Upper lobe of right lung (tissue), 1 donor: Measurements from ENCODE around the gene ALS2CL. TPM values are rescaled to one million over a fixed set of nuclear protein-coding genes. Genes with fewer than 3 reads are reported as not detected.

Source experiments
- ATAC-seq: fragments of 200-7000 bp; cut with Tn5 transposase; one replicate; pipeline ENCODE4 v1.9.1; 2020; ENCODE audit warnings: mild to moderate bottlenecking, moderate library complexity
- DNase-seq: peaks from one replicate; pipeline ENCODE4 v3.0.0-alpha.2; 2020
- H3K27ac ChIP-seq: fragments of 200-600 bp; one replicate; pipeline ENCODE4 v1.8.0; 2022
- H3K27me3 ChIP-seq: fragments of 200-600 bp; one replicate; pipeline ENCODE4 v1.8.0; 2022; ENCODE audit warnings: mild to moderate bottlenecking
- H3K36me3 ChIP-seq: fragments of 200-600 bp; one replicate; pipeline ENCODE4 v1.8.0; 2022
- H3K4me1 ChIP-seq: fragments of 200-600 bp; one replicate; pipeline ENCODE4 v1.8.0; 2022
- H3K4me3 ChIP-seq: fragments of 200-600 bp; one replicate; pipeline ENCODE4 v1.8.0; 2022; ENCODE audit warnings: mild to moderate bottlenecking
- H3K9me3 ChIP-seq: fragments of 200-600 bp; one replicate; pipeline ENCODE4 v1.8.0; 2022
- intact Hi-C: fragments of 100-400 bp; cut with DNase I; formaldehyde crosslinking; loops from one replicate; pipeline ENCODE4 v1.11.0; 2022
- total RNA-seq: library from RNA; stranded (reverse); fragmentation: NEBNext Ultra II Directional; extraction: Animal tissue kit (Norgen Biotek cat#: 25700); gene quantifications from one replicate; pipeline ENCODE4 v1.2.1, GENCODE V29; 2021
- TF ChIP-seq, protein P1 (sequence below): fragments of 200-600 bp; IDR thresholded peaks from one replicate; pipeline ENCODE4 v1.8.0; 2022; ENCODE audit warnings: antibody characterized with exemption
- donor health status: DM: no; HTN: yes; CAD: no; lungs with severe emphysema.

Gene ALS2CL
- total RNA-seq, 1 donor from 2014 or later = 64.5 TPM

DNA sequence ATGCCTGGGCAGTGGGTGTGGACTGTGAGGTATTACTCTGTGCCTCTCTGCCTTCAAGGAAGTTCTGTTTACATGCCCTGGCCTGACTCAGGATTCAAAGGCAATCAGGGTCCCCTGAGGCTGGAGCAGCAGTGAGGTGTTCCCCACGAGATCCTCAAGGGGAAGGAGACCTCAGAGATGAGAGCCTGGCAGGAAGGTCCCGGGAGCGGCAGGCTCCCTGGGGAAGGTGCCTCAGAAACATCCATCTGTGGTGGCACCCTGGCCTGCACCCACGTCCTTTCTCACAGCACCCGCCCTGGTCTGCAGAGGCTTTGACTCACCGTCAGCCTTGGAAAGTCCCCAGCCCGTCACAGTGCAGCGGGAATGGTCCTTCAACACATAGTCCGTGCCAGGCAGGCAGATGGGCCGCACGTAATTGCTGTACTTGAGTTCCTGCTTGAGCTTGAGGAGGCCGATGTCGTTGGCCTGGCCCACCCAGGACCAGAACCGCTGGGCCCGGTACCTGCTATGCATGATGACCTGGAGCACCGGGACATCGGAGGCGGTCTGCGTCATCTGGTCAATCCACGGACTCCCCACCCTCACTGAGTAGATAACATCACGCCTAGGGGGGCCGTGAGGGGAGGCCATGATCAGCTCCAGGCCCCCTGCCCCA, 20.5 kb upstream of the ALS2CL start:
- H3K4me3 ChIP-seq = no peak overlapping the region
- H3K27me3 ChIP-seq = no peaks in the 10 kb centered on the region
- H3K4me1 ChIP-seq = no peaks in the 10 kb centered on the region
- H3K27ac ChIP-seq = no peak overlapping the region
- no peaks in the 10 kb centered on the region for H3K9me3 ChIP-seq
- TF ChIP-seq, protein P1, sequence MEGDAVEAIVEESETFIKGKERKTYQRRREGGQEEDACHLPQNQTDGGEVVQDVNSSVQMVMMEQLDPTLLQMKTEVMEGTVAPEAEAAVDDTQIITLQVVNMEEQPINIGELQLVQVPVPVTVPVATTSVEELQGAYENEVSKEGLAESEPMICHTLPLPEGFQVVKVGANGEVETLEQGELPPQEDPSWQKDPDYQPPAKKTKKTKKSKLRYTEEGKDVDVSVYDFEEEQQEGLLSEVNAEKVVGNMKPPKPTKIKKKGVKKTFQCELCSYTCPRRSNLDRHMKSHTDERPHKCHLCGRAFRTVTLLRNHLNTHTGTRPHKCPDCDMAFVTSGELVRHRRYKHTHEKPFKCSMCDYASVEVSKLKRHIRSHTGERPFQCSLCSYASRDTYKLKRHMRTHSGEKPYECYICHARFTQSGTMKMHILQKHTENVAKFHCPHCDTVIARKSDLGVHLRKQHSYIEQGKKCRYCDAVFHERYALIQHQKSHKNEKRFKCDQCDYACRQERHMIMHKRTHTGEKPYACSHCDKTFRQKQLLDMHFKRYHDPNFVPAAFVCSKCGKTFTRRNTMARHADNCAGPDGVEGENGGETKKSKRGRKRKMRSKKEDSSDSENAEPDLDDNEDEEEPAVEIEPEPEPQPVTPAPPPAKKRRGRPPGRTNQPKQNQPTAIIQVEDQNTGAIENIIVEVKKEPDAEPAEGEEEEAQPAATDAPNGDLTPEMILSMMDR = no peak
- intact Hi-C loops = no loop called here
- H3K36me3 ChIP-seq = no peaks in the 10 kb centered on the region
- peak; percentile 73 for DNase-seq
- peak; percentile 59 for ATAC-seq

GRCh38 chr3:46713050-46713897, 19.8 kb upstream of the ALS2CL start:
- H3K9me3 ChIP-seq = no peaks in the 10 kb centered on the region
- no peaks in the 10 kb centered on the region for H3K27me3 ChIP-seq
- no peak overlapping the region for H3K4me3 ChIP-seq
- ATAC-seq (no peak), DNase-seq (peak; percentile 43)
- no peaks in the 10 kb centered on the region for H3K36me3 ChIP-seq
- TF ChIP-seq, protein P1 = no peak
- H3K27ac ChIP-seq = no peak overlapping the region
- intact Hi-C loops = no loop called here
- no peaks in the 10 kb centered on the region for H3K4me1 ChIP-seq

GRCh38 chr3:46712191-46713049, 18.9 kb upstream of the ALS2CL start:
- H3K27me3 ChIP-seq = no peaks in the 10 kb centered on the region
- TF ChIP-seq, protein P1 = no peak
- H3K4me1 ChIP-seq = no peaks in the 10 kb centered on the region
- ATAC-seq = no peak
- H3K9me3 ChIP-seq = no peaks in the 10 kb centered on the region
- H3K27ac ChIP-seq = no peak overlapping the region
- H3K36me3 ChIP-seq = no peaks in the 10 kb centered on the region
- no peak overlapping the region for H3K4me3 ChIP-seq
- intact Hi-C loops = no loop called here
- DNase-seq = peak; percentile 46

GRCh38 chr3:46711760-46712159, 18.3 kb upstream of the ALS2CL start:
- intact Hi-C loops = no loop called here
- no peak for DNase-seq
- TF ChIP-seq, protein P1 = no peak
- ATAC-seq = no peak
- Histone ChIP-seq H3K27me3 (no peaks in the 10 kb centered on the region), H3K9me3 (no peaks in the 10 kb centered on the region), H3K4me3 (no peak overlapping the region), H3K27ac (no peak overlapping the region), H3K36me3 (no peaks in the 10 kb centered on the region), H3K4me1 (no peaks in the 10 kb centered on the region)

DNA sequence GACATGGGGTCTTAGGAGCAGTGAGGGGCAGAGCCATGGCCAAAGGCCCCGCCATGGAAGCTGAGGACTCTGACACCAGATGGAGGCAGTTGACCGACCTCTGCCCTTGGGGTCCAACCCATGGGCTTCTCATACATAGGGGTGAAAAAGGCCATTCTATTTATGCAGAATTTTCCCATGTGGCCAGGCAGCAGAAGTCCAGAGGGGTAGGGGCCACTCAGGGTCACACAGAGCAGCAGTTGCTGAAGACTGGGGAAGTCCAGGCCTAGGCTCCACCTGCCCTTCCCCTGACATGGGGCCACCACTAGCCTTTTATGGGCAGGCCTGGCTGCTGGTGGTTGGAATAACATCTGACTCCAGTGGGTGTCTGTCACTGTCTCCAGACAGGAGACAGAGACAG, 17.8 kb upstream of the ALS2CL start:
- intact Hi-C loops = no loop called here
- no peaks in the 10 kb centered on the region for H3K27me3 ChIP-seq
- no peaks in the 10 kb centered on the region for H3K36me3 ChIP-seq
- TF ChIP-seq, protein P1 = no peak
- DNase-seq (no peak), ATAC-seq (no peak)
- H3K27ac ChIP-seq = no peak overlapping the region
- no peaks in the 10 kb centered on the region for H3K9me3 ChIP-seq
- no peak overlapping the region for H3K4me3 ChIP-seq
- H3K4me1 ChIP-seq = no peaks in the 10 kb centered on the region
